Gastroesophageal sphincter (tissue), 4 donors: ENCODE data around the gene SLC23A2. TPM values are rescaled to one million over a fixed set of nuclear protein-coding genes. Genes with fewer than 3 reads are reported as not detected.
"Not testable (repeated sequence)": the region's sequence is repeated elsewhere in the genome, so short reads cannot be mapped to it uniquely, and the experiment has no call there.

Experiments
- ATAC-seq: fragments of 150-250 bp; one replicate; pipeline ENCODE4 v1.9.1; 2016; ENCODE audit warnings: mild to moderate bottlenecking, moderate library complexity
- H3K27ac ChIP-seq, 4 donors: fragments of 200-600 bp; sonication (generic) in 3 of 4; 1 replicate in 3 of 4; 2 replicates in 1 of 4; pipeline ENCODE4 v1.5.1; 2016 to 2019
- H3K27me3 ChIP-seq: fragments of 200-600 bp; sonication (generic); one replicate; pipeline ENCODE4 v1.5.1; 2019
- H3K36me3 ChIP-seq, 2 donors: fragments of 200-600 bp; sonication (generic); one replicate each; pipeline ENCODE4 v1.5.1; 2019; ENCODE audit warnings: control low read depth in 1 of 2
- H3K4me1 ChIP-seq, 3 donors: fragments of 200-600 bp; sonication (generic); 1 replicate in 2 of 3; 2 replicates in 1 of 3; pipeline ENCODE4 v1.5.1; 2016 to 2019; ENCODE audit warnings: control low read depth in 2 of 3
- H3K4me3 ChIP-seq, 2 donors: fragments of 200-600 bp; sonication (generic); one replicate each; pipeline ENCODE4 v1.5.1; 2019; ENCODE audit warnings: mild to moderate bottlenecking in 1 of 2, moderate library complexity in 1 of 2
- H3K9me3 ChIP-seq, 3 donors: fragments of 200-600 bp; sonication (generic); one replicate each; pipeline ENCODE4 v1.5.1; 2017 to 2019; ENCODE audit warnings: control low read depth in 2 of 3
- EP300 ChIP-seq: sonication (generic); formaldehyde crosslinking; IDR thresholded peaks from one replicate; pipeline ENCODE4 v1.6.1; 2017; ENCODE audit warnings: antibody characterized with exemption, mild to moderate bottlenecking
- POLR2A ChIP-seq, 2 donors: fragments of 450-650 bp; IDR thresholded peaks; one replicate each; pipeline ENCODE4 v1.6.1; 2017; ENCODE audit warnings: antibody characterized with exemption in 2 of 2, mild to moderate bottlenecking in 2 of 2, moderate library complexity in 1 of 2
- POLR2AphosphoS5 ChIP-seq: sonication (generic); formaldehyde crosslinking; IDR thresholded peaks from one replicate; pipeline ENCODE4 v1.6.1; 2017; ENCODE audit warnings: antibody characterized with exemption
- WGBS, 2 donors: methylation state at CpG; one replicate each; pipeline ENCODE4 v1.1.5; 2018; ENCODE audit warnings: low coverage in 1 of 2; 5-methylcytosine and 5-hydroxymethylcytosine counted together
- total RNA-seq, 4 donors: library from RNA; depleted of rRNA; stranded (reverse); fragments of >200 nt; gene quantifications; one replicate each; pipeline ENCODE4 v1.1.0, GENCODE V29; 2016
- TF ChIP-seq, protein P1 (sequence below), 4 experiments: fragments of 200-600 bp in 2 of 4; fragments of 450-650 bp in 2 of 4; sonication (generic) in 1 of 4; IDR thresholded peaks; one replicate each; pipeline ENCODE4 v1.5.1; 2017 to 2019; ENCODE audit warnings: antibody characterized with exemption in 4 of 4, mild to moderate bottlenecking in 2 of 4, moderate library complexity in 2 of 4

The SLC23A2 gene
- total RNA-seq, 4 donors from 2014 or later: 11.5 to 19.1 (median 15.1) TPM

- 86 to 100% methylated on average over 1 of the region's 2 CpGs for WGBS, 2 donors
- no peak for ATAC-seq
- H3K36me3 ChIP-seq: no peaks in the 10 kb centered on the region
- H3K9me3 ChIP-seq: no peaks in the 10 kb centered on the region
- H3K27ac ChIP-seq: no peak overlapping the region
- no peaks in the 10 kb centered on the region for H3K4me1 ChIP-seq
- no peak for TF ChIP-seq POLR2AphosphoS5
- TF ChIP-seq, protein P1, sequence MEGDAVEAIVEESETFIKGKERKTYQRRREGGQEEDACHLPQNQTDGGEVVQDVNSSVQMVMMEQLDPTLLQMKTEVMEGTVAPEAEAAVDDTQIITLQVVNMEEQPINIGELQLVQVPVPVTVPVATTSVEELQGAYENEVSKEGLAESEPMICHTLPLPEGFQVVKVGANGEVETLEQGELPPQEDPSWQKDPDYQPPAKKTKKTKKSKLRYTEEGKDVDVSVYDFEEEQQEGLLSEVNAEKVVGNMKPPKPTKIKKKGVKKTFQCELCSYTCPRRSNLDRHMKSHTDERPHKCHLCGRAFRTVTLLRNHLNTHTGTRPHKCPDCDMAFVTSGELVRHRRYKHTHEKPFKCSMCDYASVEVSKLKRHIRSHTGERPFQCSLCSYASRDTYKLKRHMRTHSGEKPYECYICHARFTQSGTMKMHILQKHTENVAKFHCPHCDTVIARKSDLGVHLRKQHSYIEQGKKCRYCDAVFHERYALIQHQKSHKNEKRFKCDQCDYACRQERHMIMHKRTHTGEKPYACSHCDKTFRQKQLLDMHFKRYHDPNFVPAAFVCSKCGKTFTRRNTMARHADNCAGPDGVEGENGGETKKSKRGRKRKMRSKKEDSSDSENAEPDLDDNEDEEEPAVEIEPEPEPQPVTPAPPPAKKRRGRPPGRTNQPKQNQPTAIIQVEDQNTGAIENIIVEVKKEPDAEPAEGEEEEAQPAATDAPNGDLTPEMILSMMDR (IDR thresholded peaks at IDR 0.05): no peak
- no peak for TF ChIP-seq EP300
- no peak for TF ChIP-seq POLR2A (IDR thresholded peaks at IDR 0.05)
- H3K27me3 ChIP-seq: peaks cover 8% of the 10 kb centered on the region
- no peak overlapping the region for H3K4me3 ChIP-seq
These were observed 32.3 kb upstream of the SLC23A2 start for GRCh38 chr20:5033566-5033965.

- not testable (repeated sequence) for H3K36me3 ChIP-seq, ATAC-seq, H3K4me1 ChIP-seq, H3K27me3 ChIP-seq, H3K9me3 ChIP-seq, H3K27ac ChIP-seq, H3K4me3 ChIP-seq
- 60 to 100% methylated on average over 1 to 3 of the region's 10 CpGs for WGBS, 2 donors
These were observed 30.4 kb upstream of the SLC23A2 start for GRCh38 chr20:5031701-5032100.

DNA sequence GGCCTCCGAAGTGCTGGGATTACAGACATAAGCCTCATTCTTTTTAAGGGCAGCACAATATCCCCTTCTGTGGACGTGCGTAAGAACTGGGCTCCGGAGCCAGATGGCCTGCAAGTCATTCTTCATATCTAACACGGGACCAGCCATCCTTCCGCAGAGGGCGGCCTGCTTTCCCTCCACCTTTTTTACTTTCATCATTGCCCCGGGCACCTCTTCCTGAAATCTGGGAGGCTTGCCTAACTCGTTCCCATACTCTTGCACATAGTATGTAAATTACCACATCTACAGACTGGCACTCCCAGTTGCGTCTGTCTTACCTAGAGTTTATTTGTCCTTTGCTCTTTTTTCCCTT lies 29.9 kb upstream of the SLC23A2 start:
- WGBS, 2 donors: 78% methylated on average over 6 of the region's 10 CpGs; no CpG with 5 or more reads in 1 of the 2 donors
- Histone ChIP-seq H3K4me3 (no peak overlapping the region), H3K36me3 (no peaks in the 10 kb centered on the region), H3K4me1 (no peaks in the 10 kb centered on the region), H3K27me3 (peaks cover 8% of the 10 kb centered on the region), H3K9me3 (no peaks in the 10 kb centered on the region), H3K27ac (no peak overlapping the region)
- no peak for TF ChIP-seq EP300
- ATAC-seq: no peak

- WGBS, 2 donors: 72 to 73% methylated on average over 5 to 9 of the region's 10 CpGs
- TF ChIP-seq EP300 (no peak), POLR2A (IDR thresholded peaks at IDR 0.05) (no peak)
- TF ChIP-seq, protein P1 (IDR thresholded peaks at IDR 0.05): no peak
- Histone ChIP-seq H3K4me3 (no peak overlapping the region), H3K36me3 (no peaks in the 10 kb centered on the region), H3K27me3 (peaks cover 8% of the 10 kb centered on the region), H3K9me3 (no peaks in the 10 kb centered on the region), H3K4me1 (no peaks in the 10 kb centered on the region), H3K27ac (no peak overlapping the region)
- no peak for ATAC-seq
These were observed 29.3 kb upstream of the SLC23A2 start for GRCh38 chr20:5030348-5031205.

- not testable (repeated sequence) for H3K27me3 ChIP-seq, H3K36me3 ChIP-seq, H3K4me3 ChIP-seq, H3K9me3 ChIP-seq, H3K27ac ChIP-seq, ATAC-seq, H3K4me1 ChIP-seq
- 100% methylated on average over 2 of the region's 4 CpGs; no CpG with 5 or more reads in 1 of the 2 donors for WGBS, 2 donors
These were observed 27.1 kb upstream of the SLC23A2 start for GRCh38 chr20:5028258-5029059.

- no peaks in the 10 kb centered on the region for H3K4me1 ChIP-seq
- no peak overlapping the region for H3K27ac ChIP-seq
- H3K27me3 ChIP-seq: no peaks in the 10 kb centered on the region
- H3K36me3 ChIP-seq: no peaks in the 10 kb centered on the region
- no peaks in the 10 kb centered on the region for H3K9me3 ChIP-seq
- H3K4me3 ChIP-seq: no peak overlapping the region
- no peak for ATAC-seq
- WGBS, 2 donors: 81 to 92% methylated on average over 2 to 4 of the region's 4 CpGs
- TF ChIP-seq POLR2AphosphoS5 (no peak), POLR2A (IDR thresholded peaks at IDR 0.05) (no peak), EP300 (no peak)
- TF ChIP-seq, protein P1 (IDR thresholded peaks at IDR 0.05): no peak
These were observed 23.7 kb upstream of the SLC23A2 start for GRCh38 chr20:5024982-5025381.
